HEK293 (cell line): Measurements from ENCODE around the gene PCBP3.

Experiments
- CTCF ChIA-PET: fragments of 350-600 bp; formaldehyde crosslinking; extraction: SDS; loops from one replicate; lab custom pipeline; 2021; ENCODE audit warnings: antibody characterized with exemption; lab: Yijun Ruan, JAX
- POLR2A ChIA-PET: fragments of 300-600 bp; formaldehyde crosslinking; extraction: SDS; loops from one replicate; lab custom pipeline; 2020; ENCODE audit warnings: antibody characterized with exemption, inconsistent platforms; lab: Yijun Ruan, JAX
- H3K27ac ChIP-seq: fragments of 200-500 bp; sonication (Bioruptor generic); 2 replicates; pipeline ENCODE4 v1.5.1; 2014; ENCODE audit warnings: low read depth, low read length, control low read depth, inconsistent platforms; ENCODE audit errors: extremely low read depth
- H3K36me3 ChIP-seq, 2 experiments: fragments of 200-500 bp in 1 of 2; sonication (Bioruptor generic) in 1 of 2; 1 replicate in 1 of 2; 2 replicates in 1 of 2; pipeline ENCODE4 v1.5.1; 2014 to 2017; ENCODE audit warnings: inconsistent platforms in 2 of 2, low read length in 2 of 2; ENCODE audit not compliant: control insufficient read depth in 2 of 2, insufficient read depth in 1 of 2
- H3K4me1 ChIP-seq: fragments of 200-500 bp; sonication (Bioruptor generic); 2 replicates; pipeline ENCODE4 v1.5.1; 2014; ENCODE audit warnings: mild to moderate bottlenecking, low read length, inconsistent platforms; ENCODE audit not compliant: control insufficient read depth, insufficient read depth
- H3K4me3 ChIP-seq: 2 replicates; pipeline ENCODE4 v1.5.1; 2011; ENCODE audit warnings: low read depth, mild to moderate bottlenecking, control low read depth, low read length, moderate library complexity
- H3K9me3 ChIP-seq: fragments of 200-500 bp; sonication (Bioruptor generic); 2 replicates; pipeline ENCODE4 v1.5.1; 2014; ENCODE audit warnings: low read depth, low read length, inconsistent platforms; ENCODE audit not compliant: control insufficient read depth, insufficient read depth
- EGR2 ChIP-seq: fragments of 450-650 bp; formaldehyde crosslinking; IDR thresholded peaks from 2 replicates; pipeline ENCODE4 v1.5.1; 2016; ENCODE audit warnings: low read depth, missing biosample characterization, missing genetic modification characterization
- GLIS2 ChIP-seq: fragments of 450-650 bp; formaldehyde crosslinking; IDR thresholded peaks from 2 replicates; pipeline ENCODE4 v1.5.1; 2016; ENCODE audit warnings: missing biosample characterization, missing genetic modification characterization
- OVOL3 ChIP-seq: fragments of 450-650 bp; formaldehyde crosslinking; IDR thresholded peaks from 2 replicates; pipeline ENCODE4 v1.5.1; 2016; ENCODE audit warnings: missing biosample characterization, missing genetic modification characterization
- PRDM4 ChIP-seq: fragments of 450-650 bp; formaldehyde crosslinking; IDR thresholded peaks from 2 replicates; pipeline ENCODE4 v1.5.1; 2017; ENCODE audit warnings: missing biosample characterization, missing genetic modification characterization
- SETDB1 ChIP-seq: IDR thresholded peaks from one replicate; pipeline ENCODE4 v1.6.1; 2017; ENCODE audit warnings: mild to moderate bottlenecking, low read length, moderate library complexity, mixed read lengths; ENCODE audit not compliant: insufficient read length
- TSHZ1 ChIP-seq: fragments of 450-650 bp; formaldehyde crosslinking; IDR thresholded peaks from 2 replicates; pipeline ENCODE4 v1.5.1; 2016; ENCODE audit warnings: missing biosample characterization, missing genetic modification characterization, borderline replicate concordance
- YY1 ChIP-seq: fragments of 450-650 bp; formaldehyde crosslinking; IDR thresholded peaks from 2 replicates; pipeline ENCODE4 v1.5.1; 2018; ENCODE audit warnings: missing biosample characterization, missing genetic modification characterization
- ZBTB10 ChIP-seq: fragments of 450-650 bp; formaldehyde crosslinking; IDR thresholded peaks from 2 replicates; pipeline ENCODE4 v1.5.1; 2016; ENCODE audit warnings: missing biosample characterization, missing genetic modification characterization
- ZBTB17 ChIP-seq: fragments of 450-650 bp; formaldehyde crosslinking; IDR thresholded peaks from 2 replicates; pipeline ENCODE4 v1.5.1; 2016; ENCODE audit warnings: missing biosample characterization, missing genetic modification characterization
- ZBTB21 ChIP-seq: fragments of 450-650 bp; formaldehyde crosslinking; IDR thresholded peaks from 2 replicates; pipeline ENCODE4 v1.5.1; 2017; ENCODE audit warnings: missing biosample characterization, missing genetic modification characterization
- ZBTB8A ChIP-seq: fragments of 450-650 bp; formaldehyde crosslinking; IDR thresholded peaks from 2 replicates; pipeline ENCODE4 v1.5.1; 2016; ENCODE audit warnings: missing biosample characterization, missing genetic modification characterization
- ZFHX2 ChIP-seq: fragments of 450-650 bp; formaldehyde crosslinking; conservative IDR thresholded peaks from 2 replicates; pipeline ENCODE4 v1.5.1; 2016; ENCODE audit warnings: missing biosample characterization, missing genetic modification characterization
- ZIC2 ChIP-seq: fragments of 450-650 bp; formaldehyde crosslinking; IDR thresholded peaks from 2 replicates; pipeline ENCODE4 v1.5.1; 2016; ENCODE audit warnings: missing biosample characterization, missing genetic modification characterization
- ZNF324 ChIP-seq: fragments of 450-650 bp; formaldehyde crosslinking; IDR thresholded peaks from 2 replicates; pipeline ENCODE4 v1.5.1; 2016; ENCODE audit warnings: missing biosample characterization, missing genetic modification characterization
- ZNF366 ChIP-seq: fragments of 450-650 bp; formaldehyde crosslinking; conservative IDR thresholded peaks from 2 replicates; pipeline ENCODE4 v1.5.1; 2016; ENCODE audit warnings: missing biosample characterization, missing genetic modification characterization
- ZNF514 ChIP-seq: fragments of 450-650 bp; formaldehyde crosslinking; IDR thresholded peaks from 2 replicates; pipeline ENCODE4 v1.5.1; 2016; ENCODE audit warnings: missing biosample characterization, missing genetic modification characterization
- ZNF529 ChIP-seq: fragments of 450-650 bp; formaldehyde crosslinking; IDR thresholded peaks from 2 replicates; pipeline ENCODE4 v1.5.1; 2017; ENCODE audit warnings: missing genetic modification characterization, missing biosample characterization; ENCODE audit not compliant: insufficient replicate concordance
- ZNF555 ChIP-seq: fragments of 450-650 bp; formaldehyde crosslinking; conservative IDR thresholded peaks from 2 replicates; pipeline ENCODE4 v1.5.1; 2017; ENCODE audit warnings: missing biosample characterization, mild to moderate bottlenecking, missing genetic modification characterization, inconsistent platforms
- ZNF600 ChIP-seq: fragments of 450-650 bp; formaldehyde crosslinking; IDR thresholded peaks from 2 replicates; pipeline ENCODE4 v1.5.1; 2016; ENCODE audit warnings: missing biosample characterization, missing genetic modification characterization
- ZNF623 ChIP-seq: fragments of 450-650 bp; formaldehyde crosslinking; IDR thresholded peaks from 2 replicates; pipeline ENCODE4 v1.5.1; 2016; ENCODE audit warnings: missing biosample characterization, missing genetic modification characterization
- ZNF677 ChIP-seq: fragments of 450-650 bp; IDR thresholded peaks from 2 replicates; pipeline ENCODE4 v1.5.0; 2018; ENCODE audit warnings: missing biosample characterization, mild to moderate bottlenecking, missing genetic modification characterization, moderate library complexity
- ZNF747 ChIP-seq: fragments of 450-650 bp; formaldehyde crosslinking; IDR thresholded peaks from 2 replicates; pipeline ENCODE4 v1.5.1; 2016; ENCODE audit warnings: missing biosample characterization, missing genetic modification characterization
- ZNF777 ChIP-seq: fragments of 450-650 bp; formaldehyde crosslinking; IDR thresholded peaks from 2 replicates; pipeline ENCODE4 v1.5.1; 2017; ENCODE audit warnings: missing biosample characterization, missing genetic modification characterization, borderline replicate concordance

Gene PCBP3

GRCh38 chr21:45909238-45909988 lies 265.9 kb downstream of the PCBP3 start:
- Histone ChIP-seq H3K36me3 (no peaks in the 10 kb centered on the region), H3K4me1 (peaks cover 4% of the 10 kb centered on the region), H3K4me3 (no peak overlapping the region), H3K27ac (no peak overlapping the region), H3K9me3 (no peaks in the 10 kb centered on the region)
- ChIA-PET CTCF (no interaction called here), POLR2A (no interaction called here)
- TF ChIP-seq SETDB1, result no peak
- peak; percentile 5; the same call in 1 of the 2 replicates for TF ChIP-seq ZFHX2
- 0 out of 2 replicates have a peak, but pooled peaks have one; percentile 4 for TF ChIP-seq EGR2 (tag by site-specific recombination)
- peak; percentile 69 for TF ChIP-seq ZIC2 (tag by site-specific recombination)
- no peak for TF ChIP-seq ZNF677 (tag by site-specific recombination)
- 0 out of 2 replicates have a peak, but pooled peaks have one; percentile 15 for TF ChIP-seq ZBTB8A (tag by site-specific recombination)
- TF ChIP-seq ZNF529 (tag by site-specific recombination), result no peak
- peak; percentile 72; the same call in 1 of the 2 replicates for TF ChIP-seq ZNF600

GRCh38 chr21:45910155-45910547 lies 266.6 kb downstream of the PCBP3 start:
- POLR2A ChIA-PET, result no interaction called here
- H3K4me3 ChIP-seq, result no peak overlapping the region
- TF ChIP-seq ZNF555 (tag by site-specific recombination) (no peak), ZNF514 (no peak), ZBTB21 (tag by site-specific recombination) (no peak), ZNF747 (tag by site-specific recombination) (no peak)
- TF ChIP-seq, all 188 proteins: peak for 0

GRCh38 chr21:45910548-45911221 lies 267.2 kb downstream of the PCBP3 start:
- POLR2A ChIA-PET, result no interaction called here
- H3K27ac ChIP-seq, result no peak overlapping the region
- TF ChIP-seq ZNF366 (tag by site-specific recombination), result no peak
- TF ChIP-seq OVOL3 (tag by site-specific recombination), result no peak
- peak; percentile 27; the same call in 1 of the 2 replicates for TF ChIP-seq GLIS2 (tag by site-specific recombination)
- TF ChIP-seq TSHZ1 (tag by site-specific recombination), result no peak
- TF ChIP-seq PRDM4 (tag by site-specific recombination), result no peak
- no peak for TF ChIP-seq ZNF514
- TF ChIP-seq ZNF777 (tag by site-specific recombination), result no peak
- TF ChIP-seq ZNF324 (tag by site-specific recombination), result no peak
- TF ChIP-seq YY1 (tag by site-specific recombination), result no peak
- TF ChIP-seq ZBTB17, result no peak
- TF ChIP-seq ZBTB10 (tag by site-specific recombination), result no peak
- TF ChIP-seq ZNF623 (tag by site-specific recombination), result no peak

More at GRCh38 chr21:45910155-45910547, 266.6 kb downstream of the PCBP3 start:
- H3K9me3 ChIP-seq, result no peaks in the 10 kb centered on the region
- no peaks in the 10 kb centered on the region for H3K36me3 ChIP-seq
- H3K27ac ChIP-seq, result no peak overlapping the region
- CTCF ChIA-PET, result no interaction called here
- H3K4me1 ChIP-seq, result peaks cover 4% of the 10 kb centered on the region

More at GRCh38 chr21:45910548-45911221, 267.2 kb downstream of the PCBP3 start:
- CTCF ChIA-PET, result no interaction called here
- no peaks in the 10 kb centered on the region for H3K9me3 ChIP-seq
- H3K4me1 ChIP-seq, result peaks cover 4% of the 10 kb centered on the region
- no peaks in the 10 kb centered on the region for H3K36me3 ChIP-seq
- no peak overlapping the region for H3K4me3 ChIP-seq
